K562 (cell line): Measurements from ENCODE around the gene MPZL1. TPM values are rescaled to one million over a fixed set of nuclear protein-coding genes. Genes with fewer than 3 reads are reported as not detected.

Source experiments
- ATAC-seq: fragments of 200-7000 bp; cut with Tn5 transposase; 3 replicates; pipeline ENCODE4 v1.9.1; 2020; ENCODE audit warnings: moderate library complexity
- BruUV-seq: library from RNA; stranded (reverse); fragments of 400-500 nt; replicated peaks from 2 replicates; lab custom pipeline; 2021; lab: Mats Ljungman, UMichigan
- CTCF ChIA-PET: fragments of 300-600 bp; formaldehyde crosslinking; extraction: SDS; loops from one replicate; lab custom pipeline; 2021; ENCODE audit warnings: low intra/inter-chr PET ratio; lab: Yijun Ruan, JAX
- POLR2A ChIA-PET: fragments of 300-600, 350-650 bp; sonication (Branson Sonifier 250); formaldehyde crosslinking; extraction: SDS; loops from one replicate; lab custom pipeline; 2021; ENCODE audit warnings: antibody characterized with exemption, inconsistent platforms; lab: Yijun Ruan, JAX
- DNase-seq, 4 experiments: peaks; one replicate each; pipeline versions ENCODE4 v3.0.0 to v3.0.0-alpha.2; 2011 to 2018; ENCODE audit warnings: low spot score in 3 of 4, mixed read lengths in 3 of 4; ENCODE audit errors: extremely low read depth in 1 of 4
- FAIRE-seq: peaks from 2 replicates; lab custom pipeline; 2011; peaks lifted over from hg19 to GRCh38; lab: Jason Lieb, UNC
- H2AFZ ChIP-seq: 2 replicates; pipeline ENCODE4 v1.6.0; 2011; ENCODE audit warnings: low read depth, low read length, control low read depth, inconsistent platforms
- H3K27ac ChIP-seq: fragments of 200-600 bp; 3 replicates; pipeline ENCODE4 v1.8.0; 2011; ENCODE audit warnings: low read depth, mild to moderate bottlenecking, control low read depth, inconsistent platforms, low read length, moderate library complexity, mixed read lengths; ENCODE audit errors: extremely low read depth
- H3K27me3 ChIP-seq, 2 experiments: fragments of 300-600 bp in 1 of 2; 2 replicates in 1 of 2; 3 replicates in 1 of 2; pipeline versions ENCODE4 v1.6.0 to v1.8.0; 2011; ENCODE audit warnings: inconsistent platforms in 2 of 2, low read length in 2 of 2, mild to moderate bottlenecking in 1 of 2, mixed read lengths in 1 of 2, moderate library complexity in 1 of 2; ENCODE audit not compliant: control insufficient read depth in 2 of 2, insufficient read depth in 2 of 2
- H3K36me3 ChIP-seq: fragments of 300-600 bp; 3 replicates; pipeline ENCODE4 v1.8.0; 2011; ENCODE audit warnings: mild to moderate bottlenecking, low read length, inconsistent platforms; ENCODE audit not compliant: control insufficient read depth, insufficient read depth
- H3K4me1 ChIP-seq, 2 experiments: fragments of 200-600 bp in 1 of 2; replicated peaks in 1 of 2; 2 replicates in 1 of 2; 3 replicates in 1 of 2; pipeline versions ENCODE4 v1.5.1 to v1.8.0; 2011; ENCODE audit warnings: inconsistent platforms in 2 of 2, low read length in 2 of 2, mild to moderate bottlenecking in 1 of 2, mixed read lengths in 1 of 2, moderate library complexity in 1 of 2; ENCODE audit not compliant: control insufficient read depth in 2 of 2, insufficient read depth in 2 of 2
- H3K4me2 ChIP-seq: 2 replicates; pipeline ENCODE4 v1.6.1; 2011; ENCODE audit warnings: low read length, control low read depth, inconsistent platforms, mixed read lengths; ENCODE audit not compliant: insufficient read depth
- H3K4me3 ChIP-seq: fragments of 200-600 bp; sonication (generic), shearing (Covaris generic); 2 replicates; pipeline ENCODE4 v1.5.1; 2016; ENCODE audit warnings: control low read depth, inconsistent platforms
- H3K79me2 ChIP-seq: fragments of 200-600 bp; 3 replicates; pipeline ENCODE4 v1.8.0; 2011; ENCODE audit warnings: low read length, inconsistent platforms; ENCODE audit not compliant: control insufficient read depth, insufficient read depth
- H3K9ac ChIP-seq, 2 experiments: 2 replicates each; pipeline versions ENCODE4 v1.6.0 to v1.6.1; 2011; ENCODE audit warnings: low read depth in 2 of 2, low read length in 2 of 2, control low read depth in 1 of 2, inconsistent platforms in 1 of 2, mild to moderate bottlenecking in 1 of 2, mixed read lengths in 1 of 2; ENCODE audit not compliant: insufficient read depth in 1 of 2
- H3K9me1 ChIP-seq: one replicate; pipeline ENCODE4 v1.6.0; 2011; ENCODE audit warnings: inconsistent platforms, mild to moderate bottlenecking, low read length, moderate library complexity; ENCODE audit not compliant: control insufficient read depth, insufficient read depth
- H3K9me3 ChIP-seq: replicated peaks from 2 replicates; pipeline ENCODE4 v1.5.1; 2011; ENCODE audit warnings: low read depth, low read length, inconsistent platforms; ENCODE audit not compliant: control insufficient read depth, insufficient read depth
- H4K20me1 ChIP-seq: replicated peaks from 2 replicates; pipeline ENCODE4 v1.6.1; 2011; ENCODE audit warnings: low read length, inconsistent platforms, mixed read lengths; ENCODE audit not compliant: control insufficient read depth, insufficient read depth
- WGBS: fragments of 100-300 bp; shearing (Covaris generic); methylation state at CpG from one replicate; pipeline ENCODE4 v1.1.6; 2016; ENCODE audit warnings: low coverage, mixed read lengths; ENCODE audit not compliant: insufficient coverage; ENCODE audit errors: missing lambda C conversion rate; 5-methylcytosine and 5-hydroxymethylcytosine counted together
- in situ Hi-C: fragments of 300-500 bp; cut with MboI; formaldehyde crosslinking; loops from 4 replicates; pipeline ENCODE4 v1.15.0; 2018; ENCODE audit warnings: inconsistent platforms, mixed read lengths
- intact Hi-C: fragments of 100-400 bp; cut with micrococcal nuclease; formaldehyde crosslinking; loops from 2 replicates; pipeline ENCODE4 v1.14.2; 2022
- polyA plus RNA-seq, 8 experiments: library from polyadenylated mRNA; depleted of rRNA in 4 of 8; stranded (reverse) in 5 of 8; unstranded in 3 of 8; fragments of >200 nt; fragmentation: Nextera tagmentation in 2 of 8; fragmentation: Illumina TruSeq in 1 of 8; extraction: Ambion mirVana in 2 of 8; extraction: Trizol in 1 of 8; gene quantifications; 2 replicates each; pipeline versions ENCODE4 v1.2.1 to v1.2.3, GENCODE V29; 2011 to 2014; ENCODE audit warnings: inconsistent platforms in 1 of 8, missing spikeins in 1 of 8
- total RNA-seq, 7 experiments: library from RNA; depleted of rRNA in 6 of 7; stranded (reverse); fragments of >200 nt in 6 of 7; fragmentation: Illumina TruSeq in 2 of 7; extraction: Trizol in 2 of 7; gene quantifications; 2 replicates each; pipeline versions ENCODE4 v1.2.1 to v1.2.3, GENCODE V29; 2011 to 2021; ENCODE audit warnings: low replicate concordance in 1 of 7
- TF ChIP-seq, protein P1 (sequence below): fragments of 450-650 bp; IDR thresholded peaks from 2 replicates; pipeline ENCODE4 v1.6.1; 2016; ENCODE audit warnings: low read depth

The MPZL1 gene
- total and polyA plus RNA-seq, 9 of the 15 experiments (the other 6 are each of a cell fraction or from before 2014, with no cell fraction given): 14.5 to 153 (median 66.5) TPM

DNA sequence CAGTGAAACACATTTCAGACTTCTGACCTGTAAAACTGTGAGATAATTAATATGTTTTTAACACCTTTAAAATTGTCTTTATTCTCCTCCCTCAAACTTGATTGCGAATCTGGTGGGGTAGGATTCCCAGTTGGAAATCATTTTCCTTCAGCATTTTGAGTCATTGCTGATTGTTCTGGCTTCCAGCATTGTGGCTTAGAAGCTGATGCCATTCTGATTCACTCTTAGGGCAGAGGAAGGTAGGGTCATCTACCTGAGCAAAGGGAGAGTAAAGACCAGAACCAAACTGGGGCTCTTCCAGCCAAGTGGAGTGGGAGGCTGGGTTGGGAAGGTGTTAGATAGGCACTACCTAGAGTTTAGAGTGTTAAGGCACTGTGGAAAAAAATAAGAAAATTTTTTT is 61.2 kb downstream of the MPZL1 start:
- intact Hi-C loops (no loop called here), in situ Hi-C loops (no loop called here)
- DNase-seq (no peak), ATAC-seq (no peak), FAIRE-seq (no peak)
- no peak overlapping the region for H2AFZ ChIP-seq
- no peaks in the 10 kb centered on the region for H3K27me3 ChIP-seq
- H3K27ac ChIP-seq: no peak overlapping the region
- H3K4me2 ChIP-seq: no peak overlapping the region
- H3K4me1 ChIP-seq: no peaks in the 10 kb centered on the region; a peak in 1 of 5 replicates
- H3K9me3 ChIP-seq: no peaks in the 10 kb centered on the region
- WGBS: 100% methylated on average over 1 of the region's 1 CpG
- ChIA-PET POLR2A (interaction anchor here (1.0 kb wide), 1 partner anchor 30 kb away, joined by 4 read pairs; no protein-coding TSS in a partner anchor), CTCF (no interaction called here)
- BruUV-seq: no TSS peak
- no peak overlapping the region for H3K4me3 ChIP-seq
- peaks cover 38% of the 10 kb centered on the region; the same call in 2 of the 3 replicates for H3K36me3 ChIP-seq
- no peaks in the 10 kb centered on the region for H3K9me1 ChIP-seq
- H4K20me1 ChIP-seq: no peaks in the 10 kb centered on the region
- H3K79me2 ChIP-seq: no peaks in the 10 kb centered on the region
- no peak overlapping the region for H3K9ac ChIP-seq
- TF ChIP-seq, protein P1, sequence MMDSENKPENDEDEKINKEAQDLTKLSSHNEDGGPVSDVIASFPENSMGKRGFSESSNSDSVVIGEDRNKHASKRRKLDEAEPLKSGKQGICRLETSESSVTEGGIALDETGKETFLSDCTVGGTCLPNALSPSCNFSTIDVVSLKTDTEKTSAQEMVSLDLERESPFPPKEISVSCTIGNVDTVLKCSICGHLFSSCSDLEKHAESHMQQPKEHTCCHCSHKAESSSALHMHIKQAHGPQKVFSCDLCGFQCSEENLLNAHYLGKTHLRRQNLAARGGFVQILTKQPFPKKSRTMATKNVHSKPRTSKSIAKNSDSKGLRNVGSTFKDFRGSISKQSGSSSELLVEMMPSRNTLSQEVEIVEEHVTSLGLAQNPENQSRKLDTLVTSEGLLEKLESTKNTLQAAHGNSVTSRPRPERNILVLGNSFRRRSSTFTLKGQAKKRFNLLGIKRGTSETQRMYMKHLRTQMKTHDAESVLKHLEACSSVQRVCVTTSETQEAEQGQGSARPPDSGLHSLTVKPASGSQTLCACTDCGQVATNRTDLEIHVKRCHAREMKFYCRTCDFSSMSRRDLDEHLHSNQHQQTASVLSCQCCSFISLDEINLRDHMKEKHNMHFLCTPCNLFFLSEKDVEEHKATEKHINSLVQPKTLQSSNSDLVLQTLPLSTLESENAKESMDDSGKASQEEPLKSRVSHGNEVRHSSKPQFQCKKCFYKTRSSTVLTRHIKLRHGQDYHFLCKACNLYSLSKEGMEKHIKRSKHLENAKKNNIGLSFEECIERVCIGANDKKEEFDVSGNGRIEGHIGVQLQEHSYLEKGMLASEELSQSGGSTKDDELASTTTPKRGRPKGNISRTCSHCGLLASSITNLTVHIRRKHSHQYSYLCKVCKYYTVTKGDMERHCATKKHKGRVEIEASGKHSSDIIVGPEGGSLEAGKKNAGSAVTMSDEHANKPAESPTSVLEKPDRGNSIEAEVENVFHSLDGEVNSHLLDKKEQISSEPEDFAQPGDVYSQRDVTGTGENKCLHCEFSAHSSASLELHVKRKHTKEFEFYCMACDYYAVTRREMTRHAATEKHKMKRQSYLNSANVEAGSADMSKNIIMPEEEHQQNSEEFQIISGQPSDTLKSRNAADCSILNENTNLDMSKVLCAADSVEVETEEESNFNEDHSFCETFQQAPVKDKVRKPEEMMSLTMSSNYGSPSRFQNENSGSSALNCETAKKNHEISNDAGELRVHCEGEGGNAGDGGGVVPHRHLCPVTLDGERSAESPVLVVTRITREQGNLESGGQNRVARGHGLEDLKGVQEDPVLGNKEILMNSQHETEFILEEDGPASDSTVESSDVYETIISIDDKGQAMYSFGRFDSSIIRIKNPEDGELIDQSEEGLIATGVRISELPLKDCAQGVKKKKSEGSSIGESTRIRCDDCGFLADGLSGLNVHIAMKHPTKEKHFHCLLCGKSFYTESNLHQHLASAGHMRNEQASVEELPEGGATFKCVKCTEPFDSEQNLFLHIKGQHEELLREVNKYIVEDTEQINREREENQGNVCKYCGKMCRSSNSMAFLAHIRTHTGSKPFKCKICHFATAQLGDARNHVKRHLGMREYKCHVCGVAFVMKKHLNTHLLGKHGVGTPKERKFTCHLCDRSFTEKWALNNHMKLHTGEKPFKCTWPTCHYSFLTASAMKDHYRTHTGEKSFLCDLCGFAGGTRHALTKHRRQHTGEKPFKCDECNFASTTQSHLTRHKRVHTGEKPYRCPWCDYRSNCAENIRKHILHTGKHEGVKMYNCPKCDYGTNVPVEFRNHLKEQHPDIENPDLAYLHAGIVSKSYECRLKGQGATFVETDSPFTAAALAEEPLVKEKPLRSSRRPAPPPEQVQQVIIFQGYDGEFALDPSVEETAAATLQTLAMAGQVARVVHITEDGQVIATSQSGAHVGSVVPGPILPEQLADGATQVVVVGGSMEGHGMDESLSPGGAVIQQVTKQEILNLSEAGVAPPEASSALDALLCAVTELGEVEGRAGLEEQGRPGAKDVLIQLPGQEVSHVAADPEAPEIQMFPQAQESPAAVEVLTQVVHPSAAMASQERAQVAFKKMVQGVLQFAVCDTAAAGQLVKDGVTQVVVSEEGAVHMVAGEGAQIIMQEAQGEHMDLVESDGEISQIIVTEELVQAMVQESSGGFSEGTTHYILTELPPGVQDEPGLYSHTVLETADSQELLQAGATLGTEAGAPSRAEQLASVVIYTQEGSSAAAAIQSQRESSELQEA: no peak
